Neutrophil (primary cell): ENCODE measurements around the gene DNAH14.

ENCODE experiments used
- H3K27ac ChIP-seq: fragments of 200-600 bp; sonication (generic); 2 replicates; pipeline ENCODE4 v1.5.1; 2016; ENCODE audit warnings: mild to moderate bottlenecking, moderate library complexity
- H3K27me3 ChIP-seq: fragments of 200-600 bp; sonication (generic); 2 replicates; pipeline ENCODE4 v1.6.0; 2016; ENCODE audit warnings: mild to moderate bottlenecking
- H3K36me3 ChIP-seq: fragments of 200-600 bp; sonication (generic); 2 replicates; pipeline ENCODE4 v1.5.1; 2017
- H3K4me1 ChIP-seq, 2 experiments: fragments of 200-600 bp in 1 of 2; sonication (generic) in 1 of 2; 1 replicate in 1 of 2; 2 replicates in 1 of 2; pipeline versions ENCODE4 v1.5.1 to v1.6.1; 2013 to 2016; ENCODE audit warnings: low read depth in 1 of 2, low read length in 1 of 2, mild to moderate bottlenecking in 1 of 2, moderate library complexity in 1 of 2; ENCODE audit not compliant: control insufficient read depth in 1 of 2, insufficient read depth in 1 of 2
- H3K4me3 ChIP-seq, 2 experiments: fragments of 200-600 bp in 1 of 2; sonication (generic) in 1 of 2; 1 replicate in 1 of 2; 2 replicates in 1 of 2; pipeline ENCODE4 v1.5.1; 2013 to 2016; ENCODE audit warnings: low read depth in 1 of 2, low read length in 1 of 2, mild to moderate bottlenecking in 1 of 2, moderate library complexity in 1 of 2
- H3K9me3 ChIP-seq: fragments of 200-600 bp; sonication (generic); 2 replicates; pipeline ENCODE4 v1.5.1; 2016
- TF ChIP-seq, protein P1 (sequence below): fragments of 200-600 bp; sonication (generic); IDR thresholded peaks from 2 replicates; pipeline ENCODE4 v1.5.1; 2016; ENCODE audit warnings: antibody characterized with exemption

The DNAH14 gene

DNA sequence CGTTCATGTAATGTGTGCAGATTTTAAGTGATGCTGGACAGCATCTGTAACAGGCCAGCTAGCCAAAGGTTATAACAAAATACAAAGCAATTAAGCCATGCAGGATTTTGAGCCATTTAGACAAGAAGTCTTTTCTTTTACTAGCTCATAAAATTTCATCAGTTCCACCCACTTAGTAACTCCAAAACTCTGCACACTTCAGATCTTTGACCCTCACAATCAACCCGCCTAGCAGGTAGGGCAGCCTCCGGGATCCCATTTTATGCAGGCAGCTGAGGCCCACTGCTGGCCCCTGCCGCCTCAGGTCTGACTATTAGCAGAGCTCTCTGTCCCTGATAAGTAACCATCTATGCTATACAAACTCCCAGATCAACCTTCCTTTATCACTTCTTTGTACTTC, 489.1 kb downstream of the DNAH14 start:
- Histone ChIP-seq H3K36me3 (peaks cover 91% of the 10 kb centered on the region), H3K4me1 (peaks cover 74 to 94% of the 10 kb centered on the region in 2 experiments), H3K27ac (peak overlapping the region; percentile 55), H3K9me3 (no peaks in the 10 kb centered on the region), H3K4me3 (no peak overlapping the region), H3K27me3 (no peaks in the 10 kb centered on the region)
- TF ChIP-seq, protein P1, sequence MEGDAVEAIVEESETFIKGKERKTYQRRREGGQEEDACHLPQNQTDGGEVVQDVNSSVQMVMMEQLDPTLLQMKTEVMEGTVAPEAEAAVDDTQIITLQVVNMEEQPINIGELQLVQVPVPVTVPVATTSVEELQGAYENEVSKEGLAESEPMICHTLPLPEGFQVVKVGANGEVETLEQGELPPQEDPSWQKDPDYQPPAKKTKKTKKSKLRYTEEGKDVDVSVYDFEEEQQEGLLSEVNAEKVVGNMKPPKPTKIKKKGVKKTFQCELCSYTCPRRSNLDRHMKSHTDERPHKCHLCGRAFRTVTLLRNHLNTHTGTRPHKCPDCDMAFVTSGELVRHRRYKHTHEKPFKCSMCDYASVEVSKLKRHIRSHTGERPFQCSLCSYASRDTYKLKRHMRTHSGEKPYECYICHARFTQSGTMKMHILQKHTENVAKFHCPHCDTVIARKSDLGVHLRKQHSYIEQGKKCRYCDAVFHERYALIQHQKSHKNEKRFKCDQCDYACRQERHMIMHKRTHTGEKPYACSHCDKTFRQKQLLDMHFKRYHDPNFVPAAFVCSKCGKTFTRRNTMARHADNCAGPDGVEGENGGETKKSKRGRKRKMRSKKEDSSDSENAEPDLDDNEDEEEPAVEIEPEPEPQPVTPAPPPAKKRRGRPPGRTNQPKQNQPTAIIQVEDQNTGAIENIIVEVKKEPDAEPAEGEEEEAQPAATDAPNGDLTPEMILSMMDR, result no peak

DNA sequence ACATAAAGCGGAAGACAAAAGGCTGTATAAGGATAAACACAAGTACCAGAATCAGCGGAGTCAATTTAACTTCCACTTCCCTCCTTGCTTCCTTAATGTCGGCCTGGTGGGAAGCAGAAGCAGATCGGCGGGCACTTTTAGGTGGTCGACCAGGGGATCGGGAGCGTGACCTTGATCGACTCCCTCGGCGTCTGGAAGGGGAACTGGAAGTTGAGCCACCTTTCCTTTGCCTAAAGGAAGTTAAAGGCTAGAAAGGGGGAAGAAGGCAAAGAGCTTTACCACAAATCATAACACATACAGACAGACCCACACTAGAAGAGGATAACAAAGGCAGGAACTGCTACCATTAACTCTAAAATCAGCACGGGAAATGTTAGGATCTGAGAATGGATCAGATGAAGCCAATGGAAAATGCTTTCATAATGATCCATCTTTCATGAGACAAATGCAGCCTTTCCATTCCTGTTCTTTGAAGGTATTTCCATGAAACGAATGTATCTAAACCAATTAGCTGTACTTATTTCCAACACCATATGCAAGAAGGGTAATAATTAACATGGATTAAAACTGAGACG, 492.6 kb downstream of the DNAH14 start:
- H3K4me3 ChIP-seq, result peak overlapping the region; percentile 46 to 96
- peaks cover 56% of the 10 kb centered on the region for H3K36me3 ChIP-seq
- TF ChIP-seq, protein P1, result no peak
- peak overlapping the region; percentile 98 for H3K27ac ChIP-seq
- no peaks in the 10 kb centered on the region for H3K9me3 ChIP-seq
- H3K27me3 ChIP-seq, result no peaks in the 10 kb centered on the region
- H3K4me1 ChIP-seq, result peaks cover 69 to 95% of the 10 kb centered on the region in 2 experiments

DNA sequence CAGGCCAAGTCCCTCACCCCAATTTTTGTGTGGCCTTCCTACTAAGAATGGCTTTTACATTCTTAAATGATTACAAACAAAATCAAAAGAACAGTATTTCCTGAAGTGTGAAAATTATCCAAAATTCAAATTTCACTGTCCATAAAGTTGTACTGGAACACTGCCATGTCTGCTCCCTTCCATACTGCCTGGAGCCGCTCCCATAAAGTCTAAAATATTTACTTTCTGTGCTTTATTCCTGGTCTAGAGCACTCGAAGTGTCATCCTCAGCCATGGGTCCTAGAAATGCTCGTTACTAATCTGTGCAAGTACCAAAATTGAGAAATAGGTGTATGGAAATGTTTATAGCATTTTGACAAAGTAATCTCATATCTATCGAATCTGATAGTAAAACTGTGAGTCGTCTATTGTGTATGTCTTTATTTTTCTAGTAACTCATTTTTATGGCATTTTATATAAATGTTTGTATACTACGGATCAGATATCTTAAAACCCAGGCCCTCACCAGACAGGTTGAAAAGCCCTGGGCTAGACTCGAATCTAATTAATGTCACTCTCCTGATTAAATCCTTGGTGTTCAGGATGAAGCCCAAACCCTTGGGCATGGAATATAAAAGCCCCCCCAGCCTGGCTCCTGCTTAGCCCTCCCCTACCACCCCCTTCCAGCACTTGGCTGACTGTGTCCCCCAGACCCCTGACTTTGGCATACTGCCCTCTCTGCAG, 493.5 kb downstream of the DNAH14 start:
- Histone ChIP-seq H3K36me3 (peaks cover 48% of the 10 kb centered on the region), H3K4me1 (peaks cover 62 to 87% of the 10 kb centered on the region in 2 experiments), H3K9me3 (no peaks in the 10 kb centered on the region), H3K27ac (peak overlapping the region; percentile 98), H3K27me3 (no peaks in the 10 kb centered on the region), H3K4me3 (peak overlapping the region; percentile 46 to 96)
- TF ChIP-seq, protein P1, result no peak

DNA sequence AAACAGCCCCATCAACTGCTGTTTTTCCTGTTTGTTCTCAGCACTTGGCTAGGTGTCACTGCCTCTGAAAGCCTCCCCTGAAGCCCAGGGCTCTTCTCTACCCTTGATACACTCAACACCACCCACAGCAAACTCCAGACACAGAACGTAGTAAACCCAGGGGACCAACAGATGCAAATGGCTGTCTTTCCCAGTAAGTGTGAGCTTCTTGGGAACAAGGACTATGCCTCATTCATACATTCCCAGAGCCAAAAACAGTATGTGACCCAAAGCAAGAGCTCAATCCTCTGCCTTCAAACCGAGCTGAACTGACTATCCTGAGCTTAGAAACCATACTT, 494.0 kb downstream of the DNAH14 start:
- peaks cover 64 to 88% of the 10 kb centered on the region in 2 experiments for H3K4me1 ChIP-seq
- peaks cover 43% of the 10 kb centered on the region for H3K36me3 ChIP-seq
- peak overlapping the region; percentile 98 for H3K27ac ChIP-seq
- H3K27me3 ChIP-seq, result no peaks in the 10 kb centered on the region
- no peaks in the 10 kb centered on the region for H3K9me3 ChIP-seq
- H3K4me3 ChIP-seq, result peak overlapping the region; percentile 21 to 96
- TF ChIP-seq, protein P1, result no peak

DNA sequence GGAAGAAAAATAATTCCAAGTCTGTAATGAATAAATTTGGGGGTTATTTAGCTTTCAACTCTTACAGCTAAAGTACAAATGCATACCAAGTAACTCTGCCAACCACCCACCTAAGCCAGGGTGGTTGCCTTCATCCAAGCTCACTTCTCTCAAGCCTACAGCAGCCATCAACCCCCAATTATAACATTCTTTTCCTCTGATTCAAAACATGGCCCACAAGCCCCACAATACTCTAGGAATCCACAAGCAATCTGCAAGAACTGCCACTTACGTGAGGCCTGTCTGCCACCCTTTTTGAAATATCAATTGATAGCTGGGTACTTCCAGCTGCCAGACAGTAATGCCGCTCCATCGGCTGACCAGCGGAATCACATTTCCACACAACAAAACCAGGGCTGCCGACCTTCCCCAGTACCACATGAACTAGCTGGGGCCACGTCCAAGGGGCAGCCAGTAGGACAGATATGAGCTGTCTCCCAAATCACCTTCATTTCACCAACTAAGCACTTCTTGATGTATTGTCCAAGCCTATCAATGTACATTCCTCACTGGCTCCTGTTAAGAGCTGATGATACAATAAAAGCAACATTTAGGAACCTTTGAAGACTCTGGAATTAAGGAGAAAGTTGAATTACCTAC, 495.2 kb downstream of the DNAH14 start:
- Histone ChIP-seq H3K27me3 (no peaks in the 10 kb centered on the region), H3K9me3 (no peaks in the 10 kb centered on the region), H3K4me1 (peaks cover 75 to 89% of the 10 kb centered on the region in 2 experiments), H3K27ac (peak overlapping the region; percentile 98), H3K4me3 (peak overlapping the region; percentile 96 to 98), H3K36me3 (peaks cover 32% of the 10 kb centered on the region)
- TF ChIP-seq, protein P1, result no peak
